NCI-H1105 (cell line): Measurements from ENCODE around the gene SMOC1.

ENCODE experiments used
- DNase-seq: peaks from one replicate; lab custom pipeline; 2025; lab: John Stamatoyannopoulos, UW

The SMOC1 gene

GRCh38 chr14:69863083-69863482, 16.1 kb upstream of the SMOC1 start:
- DNase-seq, result no peak

GRCh38 chr14:69865701-69866365, 13.4 kb upstream of the SMOC1 start:
- no peak for DNase-seq

- no peak for DNase-seq
Observed at GRCh38 chr14:69868363-69868963, 10.8 kb upstream of the SMOC1 start.

- no peak for DNase-seq
Observed at GRCh38 chr14:69870613-69871012, 8.6 kb upstream of the SMOC1 start.

- DNase-seq, result no peak
Observed at GRCh38 chr14:69873877-69874780, 5.1 kb upstream of the SMOC1 start.

GRCh38 chr14:69876221-69876847, 2.9 kb upstream of the SMOC1 start:
- no peak for DNase-seq

- no peak for DNase-seq
Observed at GRCh38 chr14:69876848-69877306, 2.3 kb upstream of the SMOC1 start.

GRCh38 chr14:69877492-69877891, 1.7 kb upstream of the SMOC1 start:
- no peak for DNase-seq

GRCh38 chr14:69878251-69878650, 965 bp upstream of the SMOC1 start:
- no peak for DNase-seq

GRCh38 chr14:69880044-69880487, 850 bp downstream of the SMOC1 start:
- DNase-seq, result peak; percentile 16

- DNase-seq, result no peak
Observed at GRCh38 chr14:69880893-69881292, 1.7 kb downstream of the SMOC1 start.

- no peak for DNase-seq
Observed at GRCh38 chr14:69882116-69882864, 3.1 kb downstream of the SMOC1 start.

GRCh38 chr14:69882915-69883314, 3.7 kb downstream of the SMOC1 start:
- DNase-seq, result no peak

- DNase-seq, result no peak
Observed at GRCh38 chr14:69886453-69887242, 7.4 kb downstream of the SMOC1 start.

GRCh38 chr14:69887740-69888657, 8.8 kb downstream of the SMOC1 start:
- no peak for DNase-seq

- no peak for DNase-seq
Observed at GRCh38 chr14:69891422-69891821, 12.2 kb downstream of the SMOC1 start.

- DNase-seq, result no peak
Observed at GRCh38 chr14:69895109-69895508, 15.9 kb downstream of the SMOC1 start.

- DNase-seq, result no peak
Observed at GRCh38 chr14:69896080-69896479, 16.9 kb downstream of the SMOC1 start.

- no peak for DNase-seq
Observed at GRCh38 chr14:69896972-69897371, 17.8 kb downstream of the SMOC1 start.

GRCh38 chr14:69900603-69901002, 21.4 kb downstream of the SMOC1 start:
- DNase-seq, result no peak
